GM23248 (cell line): ENCODE measurements around the gene CDC73.
"Not testable (repeated sequence)": the region's sequence is repeated elsewhere in the genome, so short reads cannot be mapped to it uniquely, and the experiment has no call there.

Experiments used
- EZH2 ChIP-seq: fragments of 200-600 bp; sonication (generic); IDR thresholded peaks from 2 replicates; pipeline ENCODE4 v1.6.1; 2018; ENCODE audit warnings: antibody characterized with exemption, mild to moderate bottlenecking; ENCODE audit not compliant: insufficient read depth, poor library complexity, severe bottlenecking
- EZH2phosphoT487 ChIP-seq: fragments of 200-600 bp; sonication (generic); IDR thresholded peaks from 2 replicates; pipeline ENCODE4 v1.6.1; 2018; ENCODE audit warnings: antibody characterized with exemption, moderate library complexity, mild to moderate bottlenecking, low read depth; ENCODE audit not compliant: insufficient read depth

- TF ChIP-seq EZH2phosphoT487, EZH2: not testable (repeated sequence)
Measured at GRCh38 chr1:193266794-193267193, 145.0 kb downstream of the CDC73 start.
